Left lung (tissue), 10 donors: ENCODE measurements around the gene CGN. TPM values are rescaled to one million over a fixed set of nuclear protein-coding genes. Genes with fewer than 3 reads are reported as not detected.

Source experiments
- ATAC-seq: fragments of 200-7000 bp; cut with Tn5 transposase; one replicate; pipeline ENCODE4 v1.9.1; 2020; ENCODE audit warnings: moderate library complexity
- DNase-seq, 4 donors: peaks; one replicate each; pipeline ENCODE4 v3.0.0-alpha.2; 2013 to 2020
- H3K27ac ChIP-seq, 2 donors: fragments of 200-600 bp; sonication (generic) in 1 of 2; one replicate each; pipeline versions ENCODE4 v1.5.0 to v1.8.0; 2020 to 2021
- H3K27me3 ChIP-seq, 2 donors: fragments of 200-600 bp; sonication (generic) in 1 of 2; one replicate each; pipeline versions ENCODE4 v1.5.0 to v1.8.0; 2020 to 2021
- H3K36me3 ChIP-seq, 2 donors: fragments of 200-600 bp; sonication (generic) in 1 of 2; one replicate each; pipeline versions ENCODE4 v1.5.0 to v1.8.0; 2020 to 2021
- H3K4me1 ChIP-seq, 2 donors: fragments of 200-600 bp; one replicate each; pipeline ENCODE4 v1.8.0; 2021
- H3K4me3 ChIP-seq, 2 donors: fragments of 200-600 bp; sonication (generic) in 1 of 2; one replicate each; pipeline versions ENCODE4 v1.5.0 to v1.8.0; 2020 to 2021; ENCODE audit warnings: mild to moderate bottlenecking in 1 of 2
- H3K9me3 ChIP-seq, 2 donors: fragments of 200-600 bp; sonication (generic) in 1 of 2; one replicate each; pipeline versions ENCODE4 v1.5.0 to v1.8.0; 2020 to 2021
- CTCF ChIP-seq, 2 donors: fragments of 200-600 bp; sonication (generic) in 1 of 2; IDR thresholded peaks; one replicate each; pipeline versions ENCODE4 v1.5.0 to v1.8.0; 2021; ENCODE audit warnings: antibody characterized with exemption in 2 of 2
- intact Hi-C, 2 donors: fragments of 100-400 bp; cut with DNase I; formaldehyde crosslinking; loops; one replicate each; pipeline versions ENCODE4 v1.11.2 to v1.14.2; 2022
- polyA plus RNA-seq, 6 donors: library from polyadenylated mRNA; unstranded; fragments of 120-200 nt; gene quantifications; one replicate each; pipeline ENCODE4 v1.2.1, GENCODE V29; 2013; ENCODE audit not compliant: insufficient read length in 6 of 6
- total RNA-seq, 2 donors: library from RNA; stranded (reverse); fragmentation: NEBNext Ultra II Directional; extraction: Animal tissue kit (Norgen Biotek cat#: 25700); gene quantifications; one replicate each; pipeline ENCODE4 v1.2.1, GENCODE V29; 2021
- donor health status: DM: no; HTN: yes; CAD: no.
- donor health status: DM: no; HTN: no; CAD: no.

Gene CGN
- total and polyA plus RNA-seq, 8 donors, result 32.8 to 83.0 (median 47.9) TPM

- Histone ChIP-seq H3K36me3 (no peaks in the 10 kb centered on the region), H3K4me3 (peak overlapping the region; percentile 50 to 72), H3K4me1 (peaks cover 8 to 25% of the 10 kb centered on the region in 2 donors), H3K9me3 (no peaks in the 10 kb centered on the region), H3K27me3 (peaks cover 0 to 47% of the 10 kb centered on the region in 2 donors), H3K27ac (peak overlapping the region; percentile 10 to 64)
- DNase-seq, result no peak
- intact Hi-C loops, result no loop called here
- ATAC-seq, result no peak
- TF ChIP-seq CTCF (IDR thresholded peaks at IDR 0.05), result no peak
Measured at GRCh38 chr1:151510614-151510956, 602 bp upstream of the CGN start.

- Histone ChIP-seq H3K9me3 (no peaks in the 10 kb centered on the region), H3K36me3 (no peaks in the 10 kb centered on the region), H3K4me1 (peaks cover 8 to 28% of the 10 kb centered on the region in 2 donors), H3K4me3 (peak overlapping the region; percentile 50 to 72), H3K27ac (peak overlapping the region; percentile 72 to 83), H3K27me3 (peaks cover 0 to 47% of the 10 kb centered on the region in 2 donors)
- DNase-seq (peak in 1 of 4 donors; percentile 41), ATAC-seq (peak; percentile 14)
- intact Hi-C loops, result no loop called here
- TF ChIP-seq CTCF (IDR thresholded peaks at IDR 0.05), result no peak
Measured at GRCh38 chr1:151511636-151512215, 539 bp downstream of the CGN start.

- H3K9me3 ChIP-seq, result no peaks in the 10 kb centered on the region
- H3K27ac ChIP-seq, result peak overlapping the region; percentile 72 to 83
- intact Hi-C loops, result no loop called here
- peak overlapping the region; percentile 50 to 72 for H3K4me3 ChIP-seq
- DNase-seq, result no peak
- peaks cover 0 to 47% of the 10 kb centered on the region in 2 donors for H3K27me3 ChIP-seq
- no peaks in the 10 kb centered on the region for H3K36me3 ChIP-seq
- ATAC-seq, result no peak
- no peak for TF ChIP-seq CTCF (IDR thresholded peaks at IDR 0.05)
- H3K4me1 ChIP-seq, result peaks cover 8 to 28% of the 10 kb centered on the region in 2 donors
Measured at GRCh38 chr1:151512326-151512725, 1.1 kb downstream of the CGN start.

- ATAC-seq (peak; percentile 54), DNase-seq (peak in 3 of 4 donors; percentile 39 to 82 (median 69))
- intact Hi-C loops, result no loop called here
Measured at GRCh38 chr1:151512801-151513625, 1.8 kb downstream of the CGN start.

More at GRCh38 chr1:151512801-151513625, 1.8 kb downstream of the CGN start:
- peaks cover 0 to 47% of the 10 kb centered on the region in 2 donors for H3K27me3 ChIP-seq
- H3K4me1 ChIP-seq, result peaks cover 8 to 28% of the 10 kb centered on the region in 2 donors
- no peak for TF ChIP-seq CTCF (IDR thresholded peaks at IDR 0.05)
- H3K36me3 ChIP-seq, result no peaks in the 10 kb centered on the region
- H3K27ac ChIP-seq, result peak overlapping the region; percentile 72 to 83
- peak overlapping the region; percentile 50 to 72 for H3K4me3 ChIP-seq
- H3K9me3 ChIP-seq, result no peaks in the 10 kb centered on the region
